Upper lobe of left lung (tissue), 6 donors: ENCODE results near the gene CRABP1. TPM values are rescaled to one million over a fixed set of nuclear protein-coding genes. Genes with fewer than 3 reads are reported as not detected.

Experiments
- ATAC-seq, 2 donors: fragments of 200-7000 bp; cut with Tn5 transposase; one replicate each; pipeline ENCODE4 v1.9.1; 2022; ENCODE audit warnings: mild to moderate bottlenecking in 2 of 2, moderate library complexity in 2 of 2; ENCODE audit not compliant: low FRiP score in 2 of 2
- DNase-seq, 2 donors: peaks; one replicate each; pipeline ENCODE4 v3.0.0-alpha.2; 2019 to 2020
- H3K27ac ChIP-seq, 4 donors: fragments of 200-600 bp; sonication (generic); one replicate each; pipeline ENCODE4 v1.5.1; 2016 to 2019
- H3K27me3 ChIP-seq, 4 donors: fragments of 200-600 bp; sonication (generic); one replicate each; pipeline ENCODE4 v1.5.1; 2017 to 2019
- H3K36me3 ChIP-seq, 4 donors: fragments of 200-600 bp; sonication (generic); one replicate each; pipeline ENCODE4 v1.5.1; 2016 to 2019
- H3K4me1 ChIP-seq, 4 donors: fragments of 200-600 bp; sonication (generic); one replicate each; pipeline ENCODE4 v1.5.1; 2018 to 2019
- H3K4me3 ChIP-seq, 4 donors: fragments of 200-600 bp; sonication (generic); one replicate each; pipeline ENCODE4 v1.5.1; 2017 to 2019; ENCODE audit warnings: mild to moderate bottlenecking in 2 of 4, moderate library complexity in 1 of 4
- H3K9me3 ChIP-seq, 4 donors: fragments of 200-600 bp; sonication (generic); one replicate each; pipeline ENCODE4 v1.5.1; 2018 to 2019
- EP300 ChIP-seq, 4 donors: sonication (generic); formaldehyde crosslinking; IDR thresholded peaks; one replicate each; pipeline ENCODE4 v1.5.1; 2017; ENCODE audit warnings: antibody characterized with exemption in 4 of 4, control low read depth in 2 of 4
- POLR2A ChIP-seq, 4 donors: fragments of 450-650 bp; IDR thresholded peaks; one replicate each; pipeline ENCODE4 v1.5.1; 2016 to 2017; ENCODE audit warnings: antibody characterized with exemption in 4 of 4, mild to moderate bottlenecking in 2 of 4
- POLR2AphosphoS5 ChIP-seq, 2 donors: sonication (generic); formaldehyde crosslinking; IDR thresholded peaks; one replicate each; pipeline ENCODE4 v1.5.1; 2017; ENCODE audit warnings: antibody characterized with exemption in 2 of 2
- WGBS, 2 donors: methylation state at CpG; one replicate each; pipeline ENCODE4 v1.1.5; 2017 to 2018; 5-methylcytosine and 5-hydroxymethylcytosine counted together
- total RNA-seq, 6 donors: library from RNA; depleted of rRNA in 4 of 6; stranded (reverse); fragments of >200 nt in 4 of 6; gene quantifications; one replicate each; pipeline versions ENCODE4 v1.1.0 to v1.2.1, GENCODE V29; 2016 to 2021
- TF ChIP-seq, protein P1 (sequence below), 6 experiments: fragments of 450-650 bp in 4 of 6; fragments of 200-600 bp in 2 of 6; sonication (generic) in 2 of 6; IDR thresholded peaks; one replicate each; pipeline ENCODE4 v1.5.1; 2016 to 2019; ENCODE audit warnings: antibody characterized with exemption in 6 of 6
- donor health status: DM: no; HTN: no; CAD: no; lungs with moderate emphysema.
- donor health status: DM: no; HTN: yes; CAD: no; lungs with severe emphysema.

CRABP1 gene
- total RNA-seq, 6 donors from 2014 or later: 0.44 to 0.57 TPM; not detected in 4

DNA sequence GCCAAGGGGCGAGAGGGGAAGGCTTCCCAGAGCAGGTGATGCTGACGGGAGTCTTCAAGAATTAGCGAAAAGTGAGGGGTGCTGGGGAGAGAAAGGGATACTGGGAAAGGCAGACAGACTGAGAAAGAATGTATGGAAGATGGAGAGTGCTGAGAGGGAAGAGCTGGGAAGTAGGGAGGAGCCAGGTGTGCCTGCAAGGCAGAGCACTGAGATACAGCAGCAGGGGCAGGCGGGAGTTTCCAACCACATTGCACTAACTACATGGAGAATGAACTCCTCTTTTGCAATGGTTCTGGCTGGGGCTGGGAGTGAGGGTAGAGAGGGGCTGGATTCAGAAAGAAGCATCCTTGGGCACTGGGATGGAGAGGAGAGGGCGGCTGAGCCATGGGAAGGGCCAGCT is 16.0 kb upstream of the CRABP1 start:
- TF ChIP-seq POLR2A (IDR thresholded peaks at IDR 0.05) (no peak), POLR2AphosphoS5 (IDR thresholded peaks at IDR 0.05) (no peak), EP300 (IDR thresholded peaks at IDR 0.05) (no peak)
- TF ChIP-seq, protein P1, sequence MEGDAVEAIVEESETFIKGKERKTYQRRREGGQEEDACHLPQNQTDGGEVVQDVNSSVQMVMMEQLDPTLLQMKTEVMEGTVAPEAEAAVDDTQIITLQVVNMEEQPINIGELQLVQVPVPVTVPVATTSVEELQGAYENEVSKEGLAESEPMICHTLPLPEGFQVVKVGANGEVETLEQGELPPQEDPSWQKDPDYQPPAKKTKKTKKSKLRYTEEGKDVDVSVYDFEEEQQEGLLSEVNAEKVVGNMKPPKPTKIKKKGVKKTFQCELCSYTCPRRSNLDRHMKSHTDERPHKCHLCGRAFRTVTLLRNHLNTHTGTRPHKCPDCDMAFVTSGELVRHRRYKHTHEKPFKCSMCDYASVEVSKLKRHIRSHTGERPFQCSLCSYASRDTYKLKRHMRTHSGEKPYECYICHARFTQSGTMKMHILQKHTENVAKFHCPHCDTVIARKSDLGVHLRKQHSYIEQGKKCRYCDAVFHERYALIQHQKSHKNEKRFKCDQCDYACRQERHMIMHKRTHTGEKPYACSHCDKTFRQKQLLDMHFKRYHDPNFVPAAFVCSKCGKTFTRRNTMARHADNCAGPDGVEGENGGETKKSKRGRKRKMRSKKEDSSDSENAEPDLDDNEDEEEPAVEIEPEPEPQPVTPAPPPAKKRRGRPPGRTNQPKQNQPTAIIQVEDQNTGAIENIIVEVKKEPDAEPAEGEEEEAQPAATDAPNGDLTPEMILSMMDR (IDR thresholded peaks at IDR 0.05): no peak

GRCh38 chr15:78325092-78325843 is 14.9 kb upstream of the CRABP1 start:
- H3K27me3 ChIP-seq: no peaks in the 10 kb centered on the region
- no peak overlapping the region for H3K4me3 ChIP-seq
- H3K36me3 ChIP-seq: no peaks in the 10 kb centered on the region
- no peaks in the 10 kb centered on the region for H3K9me3 ChIP-seq
- no peak overlapping the region for H3K27ac ChIP-seq
- TF ChIP-seq POLR2A (IDR thresholded peaks at IDR 0.05) (no peak), EP300 (IDR thresholded peaks at IDR 0.05) (no peak), POLR2AphosphoS5 (IDR thresholded peaks at IDR 0.05) (no peak)
- TF ChIP-seq, protein P1 (IDR thresholded peaks at IDR 0.05): no peak
- no peaks in the 10 kb centered on the region for H3K4me1 ChIP-seq
- no peak for ATAC-seq
- DNase-seq: no peak
- WGBS, 2 donors: 76% methylated on average over 6 to 7 of the region's 7 CpGs

More for the DNA sequence above, 16.0 kb upstream of the CRABP1 start:
- 86 to 93% methylated on average over 5 of the region's 5 CpGs for WGBS, 2 donors
- no peaks in the 10 kb centered on the region for H3K36me3 ChIP-seq
- no peak overlapping the region for H3K27ac ChIP-seq
- no peaks in the 10 kb centered on the region for H3K9me3 ChIP-seq
- no peaks in the 10 kb centered on the region for H3K4me1 ChIP-seq
- no peak for ATAC-seq
- H3K4me3 ChIP-seq: no peak overlapping the region
- no peaks in the 10 kb centered on the region for H3K27me3 ChIP-seq
- DNase-seq: no peak

DNA sequence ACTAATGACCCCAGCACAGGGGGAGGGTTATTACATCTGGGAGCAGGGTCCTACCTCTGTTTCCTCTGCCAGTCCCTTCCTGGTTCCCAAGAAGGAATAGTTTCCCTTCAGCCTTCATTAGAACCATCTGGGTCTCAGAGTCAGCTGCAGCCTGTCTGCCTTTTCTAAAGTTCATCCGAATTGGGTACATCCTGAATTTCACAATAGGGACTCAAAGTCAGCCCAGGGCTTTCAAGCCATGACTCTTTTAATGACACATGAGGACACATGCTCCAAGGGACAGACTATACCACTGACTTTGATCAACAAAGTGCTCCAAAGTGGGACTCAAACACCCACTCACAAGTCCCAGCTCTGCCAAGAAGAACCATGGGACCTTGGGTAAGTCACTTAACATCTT is 12.7 kb upstream of the CRABP1 start:
- H3K27ac ChIP-seq: no peak overlapping the region
- WGBS, 2 donors: 43 to 48% methylated on average over 1 of the region's 1 CpG

DNA sequence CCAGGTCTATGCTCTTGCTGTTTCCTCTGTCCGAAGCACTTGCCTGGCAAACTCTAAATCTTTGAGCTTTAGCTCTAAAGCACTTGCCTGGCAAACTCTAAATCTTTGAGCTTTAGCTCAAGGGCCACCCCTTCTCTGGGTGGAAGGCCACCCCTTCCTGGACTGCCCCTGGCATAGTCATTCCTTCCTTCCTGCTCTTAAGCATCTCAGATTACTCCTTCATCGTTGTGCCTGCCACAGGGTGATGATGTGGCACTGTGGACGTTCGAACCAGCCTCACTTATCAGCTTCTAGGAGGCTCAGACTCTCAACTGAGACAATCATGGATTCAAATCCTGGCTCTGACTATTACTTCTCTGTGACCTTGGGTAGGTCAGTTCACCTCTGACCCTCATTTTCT is 10.5 kb upstream of the CRABP1 start:
- Histone ChIP-seq H3K4me1 (no peaks in the 10 kb centered on the region), H3K9me3 (no peaks in the 10 kb centered on the region), H3K27ac (no peak overlapping the region), H3K4me3 (no peak overlapping the region), H3K36me3 (no peaks in the 10 kb centered on the region), H3K27me3 (no peaks in the 10 kb centered on the region)
- TF ChIP-seq POLR2AphosphoS5 (IDR thresholded peaks at IDR 0.05) (no peak), EP300 (IDR thresholded peaks at IDR 0.05) (no peak), POLR2A (IDR thresholded peaks at IDR 0.05) (no peak)
- TF ChIP-seq, protein P1 (IDR thresholded peaks at IDR 0.05): no peak
- ATAC-seq: no peak
- WGBS, 2 donors: 35 to 46% methylated on average over 4 of the region's 4 CpGs
- DNase-seq: no peak

More for the DNA sequence above, 12.7 kb upstream of the CRABP1 start:
- DNase-seq: no peak
- Histone ChIP-seq H3K4me3 (no peak overlapping the region), H3K9me3 (no peaks in the 10 kb centered on the region), H3K27me3 (no peaks in the 10 kb centered on the region), H3K36me3 (no peaks in the 10 kb centered on the region), H3K4me1 (no peaks in the 10 kb centered on the region)
- no peak for ATAC-seq
- TF ChIP-seq EP300 (IDR thresholded peaks at IDR 0.05) (no peak), POLR2AphosphoS5 (IDR thresholded peaks at IDR 0.05) (no peak), POLR2A (IDR thresholded peaks at IDR 0.05) (no peak)
- TF ChIP-seq, protein P1 (IDR thresholded peaks at IDR 0.05): no peak

GRCh38 chr15:78334845-78335244 is 5.3 kb upstream of the CRABP1 start:
- H3K9me3 ChIP-seq: no peaks in the 10 kb centered on the region
- DNase-seq (no peak), ATAC-seq (no peak)
- H3K27ac ChIP-seq: no peak overlapping the region
- TF ChIP-seq, protein P1 (IDR thresholded peaks at IDR 0.05): no peak
- TF ChIP-seq POLR2A (IDR thresholded peaks at IDR 0.05): no peak
- TF ChIP-seq POLR2AphosphoS5 (IDR thresholded peaks at IDR 0.05): no peak
- TF ChIP-seq EP300 (IDR thresholded peaks at IDR 0.05): no peak
- H3K27me3 ChIP-seq: peaks cover 0 to 9% (median 2%) of the 10 kb centered on the region in 4 donors
- no peaks in the 10 kb centered on the region for H3K4me1 ChIP-seq
- no peak overlapping the region for H3K4me3 ChIP-seq
- 88 to 100% methylated on average over 3 of the region's 3 CpGs for WGBS, 2 donors
- H3K36me3 ChIP-seq: no peaks in the 10 kb centered on the region
